Stomach (tissue), 9 donors: ENCODE results near the gene SH2D5. TPM values are rescaled to one million over a fixed set of nuclear protein-coding genes. Genes with fewer than 3 reads are reported as not detected.

Source experiments
- DNase-seq, 2 donors: peaks; one replicate each; pipeline versions ENCODE4 v3.0.0 to v3.0.0-alpha.2; 2013 to 2019
- H3K27ac ChIP-seq, 5 donors: fragments of 200-600 bp in 4 of 5; sonication (generic) in 4 of 5; one replicate each; pipeline ENCODE4 v1.5.1; 2013 to 2019; ENCODE audit warnings: mild to moderate bottlenecking in 1 of 5, moderate library complexity in 1 of 5
- H3K27me3 ChIP-seq, 3 donors: fragments of 200-600 bp; sonication (generic); one replicate each; pipeline ENCODE4 v1.5.1; 2017 to 2019; ENCODE audit warnings: mixed run types in 1 of 3
- H3K36me3 ChIP-seq, 4 donors: fragments of 200-600 bp; sonication (generic); 1 replicate in 3 of 4; 2 replicates in 1 of 4; pipeline ENCODE4 v1.5.1; 2016 to 2019
- H3K4me1 ChIP-seq, 4 donors: fragments of 200-600 bp; sonication (generic); one replicate each; pipeline ENCODE4 v1.5.1; 2016 to 2019
- H3K4me3 ChIP-seq, 4 donors: fragments of 200-600 bp; sonication (generic) in 3 of 4; one replicate each; pipeline ENCODE4 v1.5.1; 2016 to 2019; ENCODE audit warnings: mild to moderate bottlenecking in 1 of 4
- H3K9me3 ChIP-seq, 4 donors: fragments of 200-600 bp; sonication (generic); one replicate each; pipeline ENCODE4 v1.5.1; 2016 to 2019
- CTCF ChIP-seq, 7 experiments: fragments of 450-650 bp in 4 of 7; fragments of 200-600 bp in 3 of 7; sonication (generic) in 3 of 7; IDR thresholded peaks; one replicate each; pipeline ENCODE4 v1.5.1; 2016 to 2019; ENCODE audit warnings: antibody characterized with exemption in 7 of 7, control low read depth in 2 of 7, mild to moderate bottlenecking in 1 of 7
- EP300 ChIP-seq: sonication (generic); formaldehyde crosslinking; IDR thresholded peaks from one replicate; pipeline ENCODE4 v1.6.1; 2017; ENCODE audit warnings: antibody characterized with exemption
- POLR2A ChIP-seq, 4 donors: fragments of 450-650 bp; IDR thresholded peaks; one replicate each; pipeline ENCODE4 v1.6.1; 2016; ENCODE audit warnings: antibody characterized with exemption in 4 of 4, control low read depth in 2 of 4, mild to moderate bottlenecking in 1 of 4, moderate library complexity in 1 of 4
- POLR2AphosphoS5 ChIP-seq, 3 donors: sonication (generic); formaldehyde crosslinking; IDR thresholded peaks; one replicate each; pipeline ENCODE4 v1.6.1; 2016; ENCODE audit warnings: antibody characterized with exemption in 3 of 3
- WGBS, 5 donors: extraction: QIAGEN DNeasy Blood & Tissue Kit in 3 of 5; methylation state at CpG; one replicate each; pipeline versions ENCODE4 v1.1.5 to v1.1.7; 2013 to 2018; 5-methylcytosine and 5-hydroxymethylcytosine counted together
- intact Hi-C: fragments of 100-400 bp; cut with DNase I; formaldehyde crosslinking; loops from one replicate; pipeline ENCODE4 v1.15.1; 2023; ENCODE audit warnings: low total_unique reads
- polyA plus RNA-seq, 3 donors: library from polyadenylated mRNA; stranded (reverse); fragments of 200-250 nt; gene quantifications; one replicate each; pipeline ENCODE4 v1.2.3, GENCODE V29; 2013
- total RNA-seq, 5 donors: library from RNA; depleted of rRNA; stranded (reverse); fragments of >200 nt; gene quantifications; one replicate each; pipeline versions ENCODE4 v1.1.0 to v1.2.3, GENCODE V29; 2014 to 2016
- donor health status: healthy with polysubstance abuse.
- donor health status: Bipolar disorder and iron deficiency.
- donor health status: healthy.

SH2D5 gene
- total and polyA plus RNA-seq, 8 donors = 0.18 to 7.0 (median 0.36) TPM; not detected in 4

DNA sequence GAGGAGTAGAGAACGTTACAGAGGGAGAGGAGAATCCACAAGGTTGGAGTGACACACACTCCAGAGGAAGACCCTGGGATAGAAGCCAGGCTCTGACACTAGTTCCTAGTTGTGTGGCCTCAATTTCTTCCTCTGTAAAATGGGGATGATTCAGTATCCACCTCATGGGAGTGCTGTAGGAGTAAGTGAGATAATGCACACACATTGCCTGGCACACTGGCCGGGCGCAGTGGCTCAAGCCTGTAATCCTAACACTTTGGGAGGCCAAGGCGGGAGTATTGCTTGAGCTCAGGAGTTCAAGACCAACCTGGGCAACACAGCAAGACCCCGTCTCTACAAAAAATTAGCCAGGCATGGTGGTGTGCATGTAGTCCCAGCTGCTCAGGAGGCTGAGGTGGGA is 23.6 kb downstream of the SH2D5 start:
- intact Hi-C loops = no loop called here
- WGBS, 5 donors = 80 to 97% (median 92%) methylated on average over 4 to 5 of the region's 5 CpGs
- no peak for TF ChIP-seq POLR2A (IDR thresholded peaks at IDR 0.05)
- TF ChIP-seq CTCF (IDR thresholded peaks at IDR 0.05) = no peak
- Histone ChIP-seq H3K27me3 (peaks cover 0 to 10% (median 0%) of the 10 kb centered on the region in 3 donors), H3K4me1 (no peaks in the 10 kb centered on the region), H3K4me3 (no peak overlapping the region), H3K9me3 (no peaks in the 10 kb centered on the region), H3K27ac (no peak overlapping the region), H3K36me3 (no peaks in the 10 kb centered on the region)
- DNase-seq = no peak

- Histone ChIP-seq H3K27ac (no peak overlapping the region), H3K27me3 (peaks cover 0 to 5% (median 0%) of the 10 kb centered on the region in 3 donors), H3K4me1 (no peaks in the 10 kb centered on the region), H3K9me3 (no peaks in the 10 kb centered on the region), H3K4me3 (no peak overlapping the region), H3K36me3 (no peaks in the 10 kb centered on the region)
- WGBS, 5 donors = 61 to 86% (median 72%) methylated on average over 2 to 6 of the region's 6 CpGs
- TF ChIP-seq POLR2AphosphoS5 (IDR thresholded peaks at IDR 0.05) (no peak), CTCF (IDR thresholded peaks at IDR 0.05) (no peak), POLR2A (IDR thresholded peaks at IDR 0.05) (no peak), EP300 (no peak)
- intact Hi-C loops = no loop called here
- DNase-seq = no peak
Observed at GRCh38 chr1:20708057-20708456, 24.4 kb downstream of the SH2D5 start.

DNA sequence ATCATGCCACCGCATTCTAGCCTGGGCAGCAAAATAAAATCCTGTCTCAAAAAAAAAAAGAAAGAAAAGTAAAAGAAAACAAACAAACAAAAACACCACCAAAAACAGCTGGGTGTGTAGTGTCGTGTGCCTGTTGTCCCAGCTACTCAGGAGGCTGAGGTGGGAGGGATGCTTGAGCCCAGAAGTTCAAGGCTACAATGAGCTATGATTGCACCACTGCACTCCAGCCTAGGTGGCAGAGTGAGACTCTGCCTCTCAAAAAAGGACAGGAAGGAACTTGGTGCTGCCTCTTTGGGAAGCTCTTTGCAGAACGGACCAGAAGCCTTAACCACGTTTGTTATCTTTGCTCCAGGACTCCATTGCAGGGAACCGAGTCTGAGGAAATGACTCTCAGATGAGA is 25.7 kb downstream of the SH2D5 start:
- DNase-seq = no peak
- no peaks in the 10 kb centered on the region for H3K9me3 ChIP-seq
- no peak overlapping the region for H3K4me3 ChIP-seq
- H3K27ac ChIP-seq = no peak overlapping the region
- no peaks in the 10 kb centered on the region for H3K36me3 ChIP-seq
- TF ChIP-seq EP300 = no peak
- 51 to 60% (median 54%) methylated on average over 5 of the region's 5 CpGs for WGBS, 5 donors
- H3K27me3 ChIP-seq = peaks cover 0 to under 1% (median 0%) of the 10 kb centered on the region in 3 donors
- intact Hi-C loops = no loop called here
- H3K4me1 ChIP-seq = no peaks in the 10 kb centered on the region

DNA sequence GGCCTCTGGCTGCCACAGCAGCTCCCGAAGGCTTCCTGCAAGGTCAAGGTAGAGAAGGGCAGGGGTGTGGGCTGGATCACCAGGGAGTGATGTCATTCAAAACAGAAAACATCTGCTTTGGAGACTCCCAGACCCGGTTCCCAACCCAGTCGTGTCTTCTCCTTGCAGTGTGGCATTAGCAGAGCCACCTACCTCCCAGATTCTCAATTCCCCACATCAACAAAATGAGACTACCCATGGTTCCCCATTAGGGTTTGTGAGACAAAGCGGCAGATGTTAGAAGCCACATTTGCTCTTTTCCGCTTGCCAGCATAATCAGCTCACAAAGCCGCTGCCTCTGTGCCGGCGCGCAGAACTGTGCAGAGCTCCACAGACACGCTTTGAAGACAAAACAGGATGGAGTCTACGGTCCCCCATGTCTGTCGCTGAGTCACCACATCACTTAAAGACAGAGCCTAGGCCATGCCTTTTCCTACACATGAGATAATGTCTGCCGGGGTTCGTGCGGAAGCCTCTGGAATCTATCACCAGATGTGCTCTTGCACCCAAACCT is 27.2 kb downstream of the SH2D5 start:
- TF ChIP-seq POLR2A (IDR thresholded peaks at IDR 0.05) (no peak), CTCF (IDR thresholded peaks at IDR 0.05) (no peak), EP300 (no peak), POLR2AphosphoS5 (IDR thresholded peaks at IDR 0.05) (no peak)
- no peak overlapping the region for H3K4me3 ChIP-seq
- H3K27ac ChIP-seq = no peak overlapping the region
- no peaks in the 10 kb centered on the region for H3K9me3 ChIP-seq
- H3K4me1 ChIP-seq = no peaks in the 10 kb centered on the region
- WGBS, 5 donors = 87 to 90% (median 87%) methylated on average over 15 of the region's 15 CpGs
- intact Hi-C loops = no loop called here
- H3K27me3 ChIP-seq = no peaks in the 10 kb centered on the region
- no peaks in the 10 kb centered on the region for H3K36me3 ChIP-seq
- no peak for DNase-seq

- TF ChIP-seq POLR2A (IDR thresholded peaks at IDR 0.05) = no peak
- TF ChIP-seq POLR2AphosphoS5 (IDR thresholded peaks at IDR 0.05) = no peak
- TF ChIP-seq CTCF (IDR thresholded peaks at IDR 0.05) = no peak
- no peak for TF ChIP-seq EP300
- Histone ChIP-seq H3K27me3 (no peaks in the 10 kb centered on the region), H3K36me3 (no peaks in the 10 kb centered on the region), H3K4me3 (no peak overlapping the region), H3K4me1 (no peaks in the 10 kb centered on the region), H3K27ac (no peak overlapping the region), H3K9me3 (no peaks in the 10 kb centered on the region)
- 94 to 97% (median 96%) methylated on average over 26 to 41 of the region's 41 CpGs for WGBS, 5 donors
- intact Hi-C loops = no loop called here
- DNase-seq = no peak
Observed at GRCh38 chr1:20704390-20705202, 27.9 kb downstream of the SH2D5 start.
